Fibroblast of mammary gland (primary cell): ENCODE data around the gene ERN2.
A peak's percentile ranks its signal among the peaks of the same experiment; 100 is the strongest.

Experiments
- DNase-seq: peaks from one replicate; pipeline ENCODE4 v3.0.0-alpha.2; 2010; ENCODE audit warnings: low read depth
- H3K4me3 ChIP-seq: 2 replicates; pipeline ENCODE4 v1.5.1; 2011; ENCODE audit warnings: low read depth, mild to moderate bottlenecking, low read length, moderate library complexity; ENCODE audit not compliant: control insufficient read depth
- TF ChIP-seq, protein P1 (sequence below): conservative IDR thresholded peaks from 2 replicates; pipeline ENCODE4 v1.5.1; 2011; ENCODE audit warnings: low read depth, low read length, inconsistent platforms; ENCODE audit not compliant: control insufficient read depth, insufficient read depth

The ERN2 gene

DNA sequence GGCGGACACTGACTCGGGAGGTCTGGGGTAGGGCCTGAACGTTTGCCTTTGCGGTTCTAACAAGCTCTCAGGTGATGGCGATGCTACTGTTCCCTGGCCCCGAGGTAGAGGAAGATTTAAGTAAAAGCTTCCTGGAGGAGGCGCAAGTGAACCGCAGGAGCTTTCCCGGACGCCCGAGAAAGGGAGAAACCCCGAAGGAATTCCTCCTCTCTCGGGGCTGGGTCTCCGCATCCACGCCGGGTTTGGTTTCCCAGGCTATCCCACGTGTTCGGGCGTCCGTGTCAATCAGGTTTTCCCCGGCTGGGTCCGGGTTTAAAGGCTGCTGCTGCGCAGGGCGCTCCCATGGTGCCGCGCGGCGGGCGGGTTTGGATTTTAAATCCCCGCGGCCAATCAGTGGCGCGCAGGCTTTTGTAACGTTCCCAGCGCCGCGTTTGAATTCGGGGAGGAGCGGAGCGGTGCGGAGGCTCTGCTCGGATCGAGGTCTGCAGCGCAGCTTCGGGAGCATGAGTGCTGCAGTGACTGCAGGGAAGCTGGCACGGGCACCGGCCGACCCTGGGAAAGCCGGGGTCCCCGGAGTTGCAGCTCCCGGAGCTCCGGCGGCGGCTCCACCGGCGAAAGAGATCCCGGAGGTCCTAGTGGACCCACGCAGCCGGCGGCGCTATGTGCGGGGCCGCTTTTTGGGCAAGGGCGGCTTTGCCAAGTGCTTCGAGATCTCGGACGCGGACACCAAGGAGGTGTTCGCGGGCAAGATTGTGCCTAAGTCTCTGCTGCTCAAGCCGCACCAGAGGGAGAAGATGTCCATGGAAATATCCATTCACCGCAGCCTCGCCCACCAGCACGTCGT is 34.4 kb downstream of the ERN2 start, which contains the start of gene PLK1:
Gene PLK1 (plus strand): TSS at position 460 of the 844 bp plus-strand sequence. CDS start 44 bp downstream, at position 504.
- TF ChIP-seq, protein P1, sequence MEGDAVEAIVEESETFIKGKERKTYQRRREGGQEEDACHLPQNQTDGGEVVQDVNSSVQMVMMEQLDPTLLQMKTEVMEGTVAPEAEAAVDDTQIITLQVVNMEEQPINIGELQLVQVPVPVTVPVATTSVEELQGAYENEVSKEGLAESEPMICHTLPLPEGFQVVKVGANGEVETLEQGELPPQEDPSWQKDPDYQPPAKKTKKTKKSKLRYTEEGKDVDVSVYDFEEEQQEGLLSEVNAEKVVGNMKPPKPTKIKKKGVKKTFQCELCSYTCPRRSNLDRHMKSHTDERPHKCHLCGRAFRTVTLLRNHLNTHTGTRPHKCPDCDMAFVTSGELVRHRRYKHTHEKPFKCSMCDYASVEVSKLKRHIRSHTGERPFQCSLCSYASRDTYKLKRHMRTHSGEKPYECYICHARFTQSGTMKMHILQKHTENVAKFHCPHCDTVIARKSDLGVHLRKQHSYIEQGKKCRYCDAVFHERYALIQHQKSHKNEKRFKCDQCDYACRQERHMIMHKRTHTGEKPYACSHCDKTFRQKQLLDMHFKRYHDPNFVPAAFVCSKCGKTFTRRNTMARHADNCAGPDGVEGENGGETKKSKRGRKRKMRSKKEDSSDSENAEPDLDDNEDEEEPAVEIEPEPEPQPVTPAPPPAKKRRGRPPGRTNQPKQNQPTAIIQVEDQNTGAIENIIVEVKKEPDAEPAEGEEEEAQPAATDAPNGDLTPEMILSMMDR = peak; percentile 42
- DNase-seq = peak; percentile 80
- H3K4me3 ChIP-seq = peak within 1 kb of the TSS; percentile 75

DNA sequence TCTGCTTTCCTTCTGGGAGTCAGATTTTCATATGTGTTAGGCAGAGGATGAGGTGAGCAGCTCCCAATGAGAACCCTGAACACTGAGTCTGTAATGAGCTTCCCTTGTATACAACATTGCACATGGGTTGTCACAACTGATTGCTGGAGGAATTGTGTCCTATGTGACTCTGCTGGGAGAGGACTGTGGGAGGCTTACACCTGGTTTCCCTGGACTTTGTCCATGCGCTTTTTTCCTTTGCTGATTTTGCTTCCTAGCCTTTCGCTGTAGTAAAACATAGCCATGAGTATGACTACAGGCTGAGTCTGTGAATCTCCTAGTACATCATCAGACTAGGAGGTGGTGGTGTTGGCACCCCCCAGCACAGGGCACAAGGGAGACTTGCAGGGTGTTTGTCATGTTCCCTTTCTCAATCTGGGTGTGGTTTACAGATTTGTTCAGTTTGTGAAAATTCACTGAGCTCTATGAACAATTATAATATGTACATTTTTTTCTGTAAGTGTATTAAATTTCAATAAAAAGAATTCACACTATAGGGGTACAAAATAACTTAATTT is 36.0 kb downstream of the ERN2 start:
- DNase-seq = peak; percentile 77
- H3K4me3 ChIP-seq = no peak overlapping the region
- TF ChIP-seq, protein P1 = no peak

DNA sequence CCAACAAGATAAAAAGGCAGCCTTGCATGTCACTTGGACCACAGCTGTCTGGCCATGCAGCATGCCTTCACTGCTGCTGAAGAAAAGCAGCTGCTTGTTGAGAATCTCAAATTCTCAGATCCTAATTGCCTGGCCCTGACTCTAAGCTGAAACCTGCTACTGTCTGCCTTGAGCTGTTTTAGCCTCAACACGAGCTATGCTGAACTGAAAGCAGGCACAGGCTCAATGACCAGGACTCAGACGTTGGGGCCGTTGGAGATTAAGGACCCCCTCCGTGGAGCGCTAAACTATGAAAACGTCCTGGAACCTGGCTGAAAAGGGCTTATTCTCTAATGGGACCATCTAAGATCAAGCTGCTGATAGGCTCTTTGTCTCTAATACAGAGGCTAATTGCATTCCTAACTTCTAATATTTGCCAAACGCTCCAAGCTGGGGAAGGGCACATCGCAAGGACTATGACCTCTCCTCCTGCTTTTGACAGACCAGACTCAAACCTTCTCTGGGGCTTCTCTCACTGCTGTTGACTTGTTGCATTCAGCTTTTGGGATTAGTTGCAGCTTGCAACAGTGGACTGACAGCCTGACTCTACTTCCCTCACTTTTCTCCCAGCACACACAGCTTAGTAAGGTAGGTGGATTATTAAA is 38.9 kb downstream of the ERN2 start:
- H3K4me3 ChIP-seq = no peak overlapping the region
- DNase-seq = no peak
- TF ChIP-seq, protein P1 = no peak

DNA sequence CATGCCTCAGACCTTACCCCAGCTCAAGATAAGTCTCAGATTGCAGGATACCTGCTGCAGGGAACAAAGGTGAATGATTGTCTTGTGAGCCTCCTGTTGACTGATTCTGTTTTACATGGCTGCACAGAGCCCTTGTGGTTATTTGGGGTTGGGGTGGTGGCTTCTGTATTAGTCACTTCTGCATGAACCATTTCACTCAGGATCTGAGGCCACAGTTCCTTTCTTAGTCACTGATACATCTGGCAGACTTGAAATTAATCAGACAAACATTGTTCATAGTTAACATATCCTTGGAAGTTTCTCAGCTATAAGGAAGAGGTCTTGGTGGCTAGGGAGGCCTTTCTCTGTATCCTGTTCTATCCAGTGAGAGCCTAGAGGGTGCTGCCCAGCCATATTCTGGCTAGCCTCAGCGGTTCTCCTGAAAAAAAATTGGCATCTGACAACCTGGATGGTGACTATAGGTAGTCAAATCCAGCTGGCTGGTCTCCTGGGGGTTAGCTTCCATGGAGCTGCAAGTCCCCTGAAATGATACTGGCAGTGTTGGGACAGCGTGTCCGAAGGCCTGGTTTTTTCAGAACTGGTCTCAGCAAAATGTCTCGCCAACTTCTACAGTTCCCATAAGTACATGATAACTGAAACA is 42.8 kb downstream of the ERN2 start:
- peak; percentile 95 for DNase-seq
- no peak overlapping the region for H3K4me3 ChIP-seq
- TF ChIP-seq, protein P1 = no peak

DNA sequence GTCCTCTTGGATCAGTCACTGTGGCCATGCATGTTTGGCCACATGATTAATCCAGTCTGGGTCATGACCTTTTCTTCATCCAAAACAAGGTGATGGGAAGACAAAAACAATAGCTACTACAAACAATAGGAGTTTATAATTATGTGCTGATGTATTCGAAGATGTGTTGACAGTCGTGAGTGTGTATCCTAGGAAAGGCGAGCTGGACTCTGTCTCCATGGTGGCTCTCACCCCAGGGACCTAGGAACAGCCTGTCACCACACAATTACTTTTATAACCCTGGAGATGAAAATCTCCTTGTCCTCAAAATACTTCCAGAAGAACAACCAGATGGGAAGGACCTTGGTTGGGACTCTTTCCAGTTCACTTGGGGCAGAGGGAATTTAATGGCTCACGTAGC is 44.1 kb downstream of the ERN2 start:
- TF ChIP-seq, protein P1 = no peak
- no peak overlapping the region for H3K4me3 ChIP-seq
- DNase-seq = no peak

DNA sequence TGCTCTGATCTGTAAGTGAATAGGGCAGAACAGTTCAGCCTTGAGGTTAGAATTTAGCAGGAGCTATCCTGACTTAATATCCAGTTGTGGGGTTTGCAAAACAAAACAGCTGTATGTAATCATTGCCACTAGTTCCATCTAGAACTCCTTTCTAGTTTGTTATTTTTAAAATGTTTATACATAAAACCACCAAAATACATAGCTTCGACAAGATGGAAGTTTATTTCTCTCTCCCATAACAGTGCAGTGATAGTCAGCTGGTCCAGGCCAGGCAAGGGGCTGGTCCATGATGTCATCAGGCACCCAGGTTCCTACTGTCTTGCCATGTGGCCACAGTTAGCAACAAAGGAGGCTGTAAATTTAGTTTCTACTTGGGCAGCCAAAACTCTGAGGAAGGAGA is 44.8 kb downstream of the ERN2 start:
- TF ChIP-seq, protein P1 = no peak
- no peak overlapping the region for H3K4me3 ChIP-seq
- peak; percentile 24 for DNase-seq
